ENCODE data around the gene CCDC102A.
"Not testable (repeated sequence)": the region's sequence is repeated elsewhere in the genome, so short reads cannot be mapped to it uniquely, and the experiment has no call there.

The CCDC102A gene

DNA sequence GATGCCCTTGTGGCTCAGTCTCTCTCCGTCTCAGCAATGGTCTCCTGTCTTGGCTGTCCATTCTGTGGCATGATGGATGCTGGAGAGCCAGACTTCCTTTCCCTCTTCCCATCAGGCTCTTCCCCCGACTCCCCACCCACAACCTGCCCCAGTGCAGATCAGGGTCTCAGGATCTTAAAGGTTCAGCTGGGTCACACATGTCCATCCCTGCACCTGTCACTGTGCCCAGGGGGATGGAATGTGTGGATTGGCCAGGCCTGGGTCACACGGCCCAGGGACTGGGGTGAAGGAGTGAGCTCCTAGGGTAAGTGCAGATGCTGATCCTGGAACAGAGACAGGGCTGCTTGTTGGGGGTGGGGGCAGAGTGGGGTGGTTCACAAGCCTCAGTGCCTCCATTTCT is 29.1 kb upstream of the CCDC102A start:
- no peak for DNase-seq (ENCODE audit: low read depth)

GRCh38 chr16:57564571-57565270 is 28.4 kb upstream of the CCDC102A start:
- DNase-seq (ENCODE audit: low read depth): no peak

- no peak for DNase-seq (ENCODE audit: low read depth)
These were observed 27.4 kb upstream of the CCDC102A start for GRCh38 chr16:57563761-57564160.

DNA sequence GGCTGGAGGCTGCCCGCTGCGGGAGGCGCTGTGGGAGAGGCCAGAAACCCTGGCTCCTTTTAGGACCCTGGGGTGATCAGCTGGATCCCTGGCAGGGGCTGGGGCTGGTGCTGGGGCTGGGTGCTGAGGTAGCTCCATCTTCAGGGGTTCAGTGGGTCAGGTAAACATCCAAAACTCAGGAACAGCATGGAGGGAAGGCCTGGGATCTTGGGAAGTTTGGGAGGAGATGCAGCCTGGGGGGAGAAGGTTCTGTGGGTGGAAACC is 27.0 kb upstream of the CCDC102A start:
- DNase-seq (ENCODE audit: low read depth): no peak

DNA sequence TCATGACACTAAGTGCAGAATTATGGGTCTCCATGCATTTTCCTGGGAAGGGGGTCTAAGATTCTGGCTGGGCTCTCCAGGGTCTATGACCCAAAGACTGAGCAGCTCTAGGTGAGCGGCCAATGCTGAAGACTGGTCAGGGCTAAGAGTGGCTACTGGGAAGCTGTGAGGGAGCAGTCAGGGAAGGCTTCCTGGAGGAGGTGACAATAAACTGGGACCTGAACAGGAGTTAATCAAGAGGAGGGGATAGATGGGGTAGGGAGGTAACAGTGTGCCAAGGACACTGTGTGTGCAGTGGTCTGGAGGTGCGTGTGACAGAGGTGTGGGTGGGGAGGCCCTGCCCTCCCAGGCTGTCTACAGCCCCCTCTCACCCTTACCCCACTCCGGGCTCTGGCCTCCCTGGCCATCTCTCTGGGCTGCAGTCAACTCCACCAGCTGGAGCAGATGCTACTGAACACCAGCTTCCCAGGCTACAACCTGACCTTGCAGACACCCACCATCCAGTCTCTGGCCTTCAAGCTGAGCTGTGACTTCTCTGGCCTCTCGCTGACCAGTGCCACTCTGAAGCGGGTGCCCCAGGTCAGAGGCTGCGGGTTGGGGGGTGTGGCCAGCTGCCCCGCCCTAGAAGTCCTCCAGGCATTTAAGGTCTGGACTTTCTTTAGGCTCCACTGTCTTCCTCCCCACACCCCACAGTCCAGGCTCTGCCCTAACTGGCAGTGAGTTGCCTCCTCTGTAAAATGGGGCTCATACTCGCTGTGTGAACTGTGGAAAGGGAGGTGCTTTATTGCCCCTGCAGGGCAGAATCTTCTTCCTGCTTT is 26.5 kb upstream of the CCDC102A start:
- no peak for DNase-seq (ENCODE audit: low read depth)

DNA sequence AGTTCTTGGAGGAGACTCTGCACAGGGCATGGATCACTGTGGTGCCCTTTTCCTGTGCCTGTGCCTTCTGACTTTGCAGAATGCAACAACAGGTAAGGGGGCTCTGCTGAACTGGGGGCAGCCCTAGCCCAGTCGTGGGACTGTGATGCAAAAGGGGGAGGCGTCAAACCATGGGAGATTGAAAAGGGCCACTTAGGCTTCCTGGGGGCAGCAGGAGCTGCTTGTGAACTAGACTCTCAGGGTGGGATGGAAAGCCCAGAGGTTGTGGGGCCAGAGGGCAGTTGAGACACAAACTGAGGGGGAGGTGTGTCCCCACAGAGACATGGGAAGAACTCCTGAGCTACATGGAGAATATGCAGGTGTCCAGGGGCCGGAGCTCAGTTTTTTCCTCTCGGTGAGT is 25.7 kb upstream of the CCDC102A start:
- no peak for DNase-seq (ENCODE audit: low read depth)

GRCh38 chr16:57559072-57559790 is 22.9 kb upstream of the CCDC102A start:
- no peak for DNase-seq (ENCODE audit: low read depth)

DNA sequence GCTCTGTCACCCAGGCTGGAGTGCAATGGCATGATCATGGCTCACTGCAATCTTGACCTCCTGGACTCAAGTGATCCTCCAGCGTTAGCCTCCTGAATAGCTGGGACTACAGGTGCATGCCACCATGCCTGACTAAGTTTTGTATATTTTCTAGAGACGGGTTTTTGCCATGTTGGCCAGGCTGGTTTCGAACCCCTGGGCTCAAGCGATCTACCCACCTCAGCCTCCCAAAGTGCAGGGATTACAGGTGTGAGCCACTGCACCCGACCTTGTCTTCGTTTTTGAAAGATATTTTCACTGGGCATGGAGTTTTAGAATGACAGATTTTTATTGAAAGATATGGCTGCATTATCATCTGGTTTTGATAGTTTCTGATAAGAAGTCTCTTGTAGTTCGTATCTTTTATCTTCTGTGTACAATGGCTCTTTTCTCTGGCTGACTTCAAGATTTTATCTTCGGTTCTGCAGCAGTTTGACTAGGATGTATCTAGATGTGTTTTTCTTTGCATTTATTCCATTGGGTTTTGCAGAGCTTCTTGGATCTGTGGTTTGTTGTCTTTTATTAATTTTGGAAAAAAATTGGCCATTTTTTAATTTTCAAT is 20.7 kb upstream of the CCDC102A start:
- no peak for DNase-seq (ENCODE audit: low read depth)

DNA sequence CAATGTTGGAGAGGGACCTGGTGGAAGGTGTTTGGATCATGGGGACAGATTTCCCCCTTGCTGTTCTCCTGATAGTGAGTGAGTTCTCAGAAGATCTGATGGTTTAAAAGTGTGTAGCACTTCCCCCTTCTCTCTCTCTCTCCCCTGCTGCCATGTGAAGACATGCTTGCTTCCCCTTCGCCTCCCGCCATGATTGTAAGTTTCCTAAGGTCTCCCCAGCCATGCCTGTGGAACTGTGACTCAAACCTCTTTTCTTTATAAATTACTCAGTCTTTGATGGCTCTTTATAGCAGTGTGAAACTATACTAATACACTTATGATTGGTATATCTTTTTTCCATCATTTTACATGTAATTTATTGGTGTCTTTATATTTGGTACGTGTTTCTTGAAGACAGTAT is 19.5 kb upstream of the CCDC102A start:
- DNase-seq (ENCODE audit: low read depth): no peak

GRCh38 chr16:57551057-57551456 is 14.7 kb upstream of the CCDC102A start:
- no peak for DNase-seq (ENCODE audit: low read depth)

- DNase-seq (ENCODE audit: low read depth): no peak
These were observed 13.4 kb upstream of the CCDC102A start for GRCh38 chr16:57549730-57550129.

- DNase-seq (ENCODE audit: low read depth): no peak
These were observed 12.0 kb upstream of the CCDC102A start for GRCh38 chr16:57548408-57548807.

DNA sequence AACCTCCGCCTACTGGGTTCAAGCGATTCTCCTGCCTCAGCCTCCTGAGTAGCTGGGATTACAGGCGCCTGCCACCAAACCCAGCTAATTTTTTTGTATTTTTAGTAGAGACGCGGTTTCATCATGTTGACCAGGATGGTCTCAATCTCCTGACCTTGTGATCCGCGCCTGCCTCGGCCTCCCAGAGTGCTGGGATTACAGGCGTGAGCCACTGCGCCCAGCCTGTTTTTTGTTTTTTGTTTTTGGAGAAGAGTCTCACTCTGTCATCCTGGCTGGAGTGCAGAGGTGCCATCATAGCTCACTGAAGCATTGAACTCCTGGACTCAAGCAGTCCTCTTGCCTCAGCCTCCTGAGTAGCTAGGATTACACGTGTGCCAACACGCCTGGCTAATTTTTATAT is 11.2 kb upstream of the CCDC102A start:
- DNase-seq (ENCODE audit: low read depth): not testable (repeated sequence)

DNA sequence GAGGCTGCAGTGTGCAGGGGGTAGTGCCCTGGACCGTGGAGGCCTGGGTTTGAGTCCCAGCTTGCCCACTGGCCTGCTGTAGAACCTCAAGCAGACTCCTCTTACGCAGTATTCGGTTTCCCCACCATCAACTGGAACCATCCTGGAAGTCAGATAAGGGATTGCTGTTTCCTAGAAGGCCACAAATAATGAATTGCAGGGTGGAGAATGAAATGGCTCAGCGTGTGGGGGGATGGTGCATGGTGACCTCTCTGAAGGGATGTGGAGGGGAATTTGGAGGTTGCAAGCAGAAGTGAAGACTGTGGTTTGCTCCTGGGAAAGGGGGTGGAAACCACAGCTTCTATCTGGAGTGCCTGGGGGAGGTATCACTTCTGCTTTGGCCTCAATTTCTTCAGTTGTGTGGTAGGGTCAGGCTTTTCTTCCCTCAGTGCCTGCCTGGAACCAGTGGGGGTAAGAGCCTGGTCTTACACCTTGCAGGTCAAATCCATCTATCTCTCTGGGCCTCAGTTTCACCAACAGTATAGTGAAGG is 7.8 kb upstream of the CCDC102A start:
- DNase-seq (ENCODE audit: low read depth): no peak

DNA sequence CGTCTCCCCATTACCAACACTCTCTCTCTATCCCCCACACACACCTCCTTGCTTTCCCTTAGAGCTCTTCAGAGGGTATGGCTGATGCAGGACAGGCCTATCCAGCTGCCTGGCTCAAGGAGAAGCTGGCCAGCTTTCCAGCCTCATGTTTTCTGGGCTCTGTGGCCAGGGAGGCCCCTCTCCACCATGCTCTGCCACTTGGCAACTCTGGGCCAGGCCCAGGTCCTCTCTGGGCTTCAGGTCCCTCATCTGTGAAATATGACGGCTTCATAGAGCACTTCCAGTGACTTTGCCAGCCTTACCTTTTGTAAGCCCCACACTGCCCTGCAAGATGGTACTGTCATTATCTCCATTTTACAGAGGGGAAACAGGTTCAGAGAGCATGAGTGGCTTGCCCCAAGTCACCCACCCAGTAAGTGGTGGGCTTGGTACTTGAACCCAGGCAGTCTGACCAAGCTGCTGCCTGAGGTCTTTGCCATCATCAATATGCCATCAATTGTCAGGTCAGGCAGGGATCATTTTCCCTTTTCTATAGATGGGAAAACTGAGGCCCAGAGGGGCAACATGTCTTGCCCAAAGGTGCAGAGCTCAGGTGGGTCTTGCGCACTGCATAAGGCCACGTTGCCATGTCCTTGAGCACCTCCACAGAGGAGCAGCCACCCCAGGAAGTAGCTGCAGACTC is 5.5 kb upstream of the CCDC102A start:
- no peak for DNase-seq (ENCODE audit: low read depth)

GRCh38 chr16:57540906-57541753 is 4.8 kb upstream of the CCDC102A start:
- DNase-seq (ENCODE audit: low read depth): no peak

- no peak for DNase-seq (ENCODE audit: low read depth)
These were observed 4.0 kb upstream of the CCDC102A start for GRCh38 chr16:57540387-57540786.

GRCh38 chr16:57539072-57539796 is 2.9 kb upstream of the CCDC102A start:
- no peak for DNase-seq (ENCODE audit: low read depth)

DNA sequence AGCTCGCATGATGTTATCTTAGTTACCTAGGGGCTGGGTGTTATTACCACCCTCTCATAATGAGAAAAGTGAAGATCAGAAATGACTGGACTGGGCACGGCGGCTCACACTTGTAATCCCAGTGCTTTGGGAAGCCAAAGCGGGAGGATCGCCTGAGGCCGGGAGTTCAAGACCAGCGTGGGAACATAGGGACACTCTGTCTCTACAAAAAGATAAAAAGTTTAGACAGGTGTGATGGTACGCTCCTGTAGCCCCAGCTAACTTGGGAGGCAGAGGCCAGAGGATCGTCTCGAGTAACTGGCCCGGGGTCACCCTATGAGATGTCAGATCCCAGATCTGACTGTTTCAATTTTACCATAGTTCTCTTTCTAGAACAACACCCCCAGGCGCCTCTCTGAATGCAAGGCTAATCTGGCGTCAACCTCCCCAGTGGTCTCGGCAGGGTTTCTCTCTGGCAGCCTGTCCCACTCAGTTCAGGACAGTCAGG is 1.9 kb upstream of the CCDC102A start:
- no peak for DNase-seq (ENCODE audit: low read depth)

DNA sequence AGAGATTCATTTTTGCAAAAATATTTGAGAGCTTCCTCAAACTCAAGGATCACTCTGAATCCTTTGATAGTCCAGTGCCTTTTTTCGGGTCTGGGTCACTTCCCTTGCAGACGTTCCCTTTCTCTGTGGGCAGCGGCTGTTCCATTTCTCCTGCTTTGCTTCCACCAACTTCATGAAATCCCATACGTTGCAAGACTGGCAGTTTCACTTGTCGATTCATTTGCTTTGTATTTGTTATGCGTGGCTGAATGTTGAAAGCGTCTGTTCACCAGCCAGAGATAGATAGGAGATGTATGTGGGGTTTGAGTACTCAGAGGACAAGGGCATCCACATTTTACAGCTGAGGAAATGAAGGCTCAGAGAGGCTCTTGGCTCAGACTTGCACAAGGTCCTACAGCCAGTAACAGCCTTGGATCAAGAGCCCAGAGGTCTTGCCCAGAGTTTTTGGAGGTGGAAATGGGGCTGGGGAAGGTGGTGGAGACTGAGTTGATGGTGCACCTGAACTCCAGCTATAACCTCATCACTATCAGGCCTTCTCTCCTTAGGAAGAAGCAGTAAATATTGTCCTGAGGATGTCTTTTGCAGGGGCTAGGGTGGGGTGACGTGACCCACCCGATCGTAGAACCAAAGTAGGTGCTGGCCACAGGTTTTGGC is 1.3 kb upstream of the CCDC102A start:
- DNase-seq (ENCODE audit: low read depth): no peak

All from HS-5 (cell line).